Liver (tissue), 9 donors: ENCODE results near the gene PTCD1. TPM values are rescaled to one million over a fixed set of nuclear protein-coding genes. Genes with fewer than 3 reads are reported as not detected.

Source experiments
- DNase-seq: peaks from one replicate; pipeline ENCODE4 v3.0.0-alpha.2; 2017; ENCODE audit warnings: low spot score
- H3K27ac ChIP-seq, 2 donors: one replicate each; pipeline ENCODE4 v1.7.0; 2013; ENCODE audit warnings: inconsistent platforms in 2 of 2, low read length in 2 of 2, control low read depth in 1 of 2, low read depth in 1 of 2, mild to moderate bottlenecking in 1 of 2
- H3K27me3 ChIP-seq, 4 donors: one replicate each; pipeline versions ENCODE4 v1.6.1 to v1.7.0; 2013; ENCODE audit warnings: low read length in 3 of 4, inconsistent platforms in 1 of 4, mild to moderate bottlenecking in 1 of 4, moderate library complexity in 1 of 4; ENCODE audit not compliant: control insufficient read depth in 4 of 4, insufficient read depth in 4 of 4
- H3K36me3 ChIP-seq, 4 donors: one replicate each; pipeline versions ENCODE4 v1.6.1 to v1.7.0; 2013; ENCODE audit warnings: low read length in 3 of 4, mild to moderate bottlenecking in 3 of 4, low read depth in 1 of 4, moderate library complexity in 1 of 4; ENCODE audit not compliant: control insufficient read depth in 4 of 4, insufficient read depth in 3 of 4
- H3K4me1 ChIP-seq, 4 donors: one replicate each; pipeline versions ENCODE4 v1.6.1 to v1.7.0; 2013; ENCODE audit warnings: low read length in 3 of 4, mild to moderate bottlenecking in 3 of 4, moderate library complexity in 1 of 4; ENCODE audit not compliant: control insufficient read depth in 4 of 4, insufficient read depth in 4 of 4
- H3K4me3 ChIP-seq, 3 donors: one replicate each; pipeline versions ENCODE4 v1.6.1 to v1.7.0; 2013; ENCODE audit warnings: low read length in 3 of 3, control low read depth in 1 of 3, low read depth in 1 of 3, mild to moderate bottlenecking in 1 of 3
- H3K9ac ChIP-seq, 2 donors: one replicate each; pipeline ENCODE4 v1.7.0; 2013; ENCODE audit warnings: low read length in 2 of 2, mild to moderate bottlenecking in 2 of 2, moderate library complexity in 2 of 2, control low read depth in 1 of 2, low read depth in 1 of 2
- H3K9me3 ChIP-seq, 4 donors: one replicate each; pipeline versions ENCODE4 v1.6.1 to v1.7.0; 2013; ENCODE audit warnings: low read length in 3 of 4; ENCODE audit not compliant: control insufficient read depth in 4 of 4
- ATF3 ChIP-seq: IDR thresholded peaks from 2 replicates; pipeline ENCODE4 v1.6.1; 2016; ENCODE audit warnings: antibody characterized with exemption
- CTCF ChIP-seq: fragments of 150-350 bp; IDR thresholded peaks from 2 replicates; pipeline ENCODE4 v1.5.1; 2017; ENCODE audit warnings: improper control_type of control experiment, low read depth, low read length; ENCODE audit not compliant: missing input control
- FOXA1 ChIP-seq: IDR thresholded peaks from 2 replicates; pipeline ENCODE4 v1.6.1; 2016; ENCODE audit warnings: antibody characterized with exemption
- FOXA2 ChIP-seq: IDR thresholded peaks from 2 replicates; pipeline ENCODE4 v1.6.1; 2016; ENCODE audit warnings: antibody characterized with exemption
- GABPA ChIP-seq, 2 donors: IDR thresholded peaks in 1 of 2; conservative IDR thresholded peaks in 1 of 2; 2 replicates each; pipeline ENCODE4 v1.6.1; 2016; ENCODE audit warnings: antibody characterized with exemption in 2 of 2, mild to moderate bottlenecking in 1 of 2, moderate library complexity in 1 of 2
- HNF4A ChIP-seq, 2 donors: conservative IDR thresholded peaks; 2 replicates each; pipeline ENCODE4 v1.6.1; 2016; ENCODE audit warnings: antibody characterized with exemption in 2 of 2, mild to moderate bottlenecking in 2 of 2
- HNF4G ChIP-seq: IDR thresholded peaks from 2 replicates; pipeline ENCODE4 v1.6.1; 2016; ENCODE audit warnings: antibody characterized with exemption
- JUND ChIP-seq, 2 donors: IDR thresholded peaks; 2 replicates each; pipeline ENCODE4 v1.6.1; 2016; ENCODE audit warnings: antibody characterized with exemption in 2 of 2
- MAX ChIP-seq: IDR thresholded peaks from 2 replicates; pipeline ENCODE4 v1.6.1; 2016; ENCODE audit warnings: antibody characterized with exemption
- NR2F2 ChIP-seq: IDR thresholded peaks from 2 replicates; pipeline ENCODE4 v1.6.1; 2016; ENCODE audit warnings: antibody characterized with exemption
- RAD21 ChIP-seq, 2 donors: IDR thresholded peaks; 2 replicates each; pipeline ENCODE4 v1.6.1; 2016; ENCODE audit warnings: antibody characterized with exemption in 2 of 2, mild to moderate bottlenecking in 2 of 2
- REST ChIP-seq: IDR thresholded peaks from 2 replicates; pipeline ENCODE4 v1.6.1; 2016; ENCODE audit warnings: antibody characterized with exemption, mild to moderate bottlenecking
- RXRA ChIP-seq, 2 donors: IDR thresholded peaks; 2 replicates each; pipeline ENCODE4 v1.6.1; 2017 to 2018; ENCODE audit warnings: antibody characterized with exemption in 2 of 2, mild to moderate bottlenecking in 1 of 2
- SP1 ChIP-seq: IDR thresholded peaks from 2 replicates; pipeline ENCODE4 v1.6.1; 2018; ENCODE audit warnings: antibody characterized with exemption, mild to moderate bottlenecking
- TAF1 ChIP-seq: conservative IDR thresholded peaks from 2 replicates; pipeline ENCODE4 v1.6.1; 2016; ENCODE audit warnings: antibody characterized with exemption, mild to moderate bottlenecking
- YY1 ChIP-seq: IDR thresholded peaks from 2 replicates; pipeline ENCODE4 v1.6.1; 2016; ENCODE audit warnings: antibody characterized with exemption, mild to moderate bottlenecking
- ZBTB33 ChIP-seq: IDR thresholded peaks from 2 replicates; pipeline ENCODE4 v1.6.1; 2016; ENCODE audit warnings: antibody characterized with exemption
- WGBS: extraction: QIAGEN DNeasy Blood & Tissue Kit; methylation state at CpG from one replicate; pipeline ENCODE4 v1.1.7; 2013; 5-methylcytosine and 5-hydroxymethylcytosine counted together
- polyA plus RNA-seq, 2 donors: library from polyadenylated mRNA; stranded (reverse) in 1 of 2; unstranded in 1 of 2; fragments of 200-250 nt in 1 of 2; fragments of >200 nt in 1 of 2; fragmentation: Nextera tagmentation in 1 of 2; extraction: Ambion mirVana in 1 of 2; gene quantifications; one replicate each; pipeline versions ENCODE4 v1.2.1 to v1.2.3, GENCODE V29; 2013 to 2015
- total RNA-seq, 2 donors: library from RNA; depleted of rRNA; stranded (reverse); fragments of >200 nt; gene quantifications; one replicate each; pipeline ENCODE4 v1.2.3, GENCODE V29; 2014
- donor health status: healthy.
- donor health status: healthy.
- donor health status: healthy.
- donor health status: healthy.
- donor health status: healthy.

The PTCD1 gene
- total and polyA plus RNA-seq, 4 donors: 3.1 to 4.3 (median 3.8) TPM

- TF ChIP-seq FOXA1 (no peak), RAD21 (IDR thresholded peaks at IDR 0.05) (no peak), MAX (no peak), TAF1 (no peak), NR2F2 (no peak), HNF4A (conservative IDR thresholded peaks at IDR 0.05) (no peak), SP1 (no peak), HNF4G (no peak), REST (no peak), JUND (IDR thresholded peaks at IDR 0.05) (no peak), YY1 (no peak), FOXA2 (no peak), RXRA (IDR thresholded peaks at IDR 0.05) (no peak), ATF3 (no peak), GABPA (IDR thresholded peaks at IDR 0.05 in 1 of 2, conservative IDR thresholded peaks at IDR 0.05 in 1 of 2) (no peak), ZBTB33 (no peak)
- Histone ChIP-seq H3K27me3 (no peaks in the 10 kb centered on the region), H3K27ac (no peak overlapping the region), H3K4me1 (peaks cover 6 to 24% (median 18%) of the 10 kb centered on the region in 4 donors), H3K4me3 (no peak overlapping the region), H3K9ac (no peak overlapping the region), H3K36me3 (peaks cover 7 to 57% (median 23%) of the 10 kb centered on the region in 4 donors), H3K9me3 (no peaks in the 10 kb centered on the region)
- DNase-seq: no peak
- WGBS: 91% methylated on average over 18 of the region's 18 CpGs
Observed at GRCh38 chr7:99397297-99397983, 41.2 kb downstream of the PTCD1 start.

GRCh38 chr7:99396418-99397296 lies 41.9 kb downstream of the PTCD1 start:
- no peak for DNase-seq
- peaks cover 7 to 53% (median 23%) of the 10 kb centered on the region in 4 donors for H3K36me3 ChIP-seq
- no peaks in the 10 kb centered on the region for H3K9me3 ChIP-seq
- no peak overlapping the region for H3K27ac ChIP-seq
- no peaks in the 10 kb centered on the region for H3K27me3 ChIP-seq
- H3K4me3 ChIP-seq: no peak overlapping the region
- peaks cover 8 to 30% (median 19%) of the 10 kb centered on the region in 4 donors for H3K4me1 ChIP-seq
- 89% methylated on average over 21 of the region's 21 CpGs for WGBS
- H3K9ac ChIP-seq: no peak overlapping the region
- TF ChIP-seq SP1 (no peak), MAX (no peak), ZBTB33 (no peak), FOXA1 (no peak), NR2F2 (no peak), GABPA (IDR thresholded peaks at IDR 0.05 in 1 of 2, conservative IDR thresholded peaks at IDR 0.05 in 1 of 2) (no peak), CTCF (no peak), RXRA (IDR thresholded peaks at IDR 0.05) (no peak)
